ENCODE results near the gene EHMT1.
A peak's percentile ranks its signal among the peaks of the same experiment; 100 is the strongest.
"Not testable (repeated sequence)": the region's sequence is repeated elsewhere in the genome, so short reads cannot be mapped to it uniquely, and the experiment has no call there.

The EHMT1 gene

DNA sequence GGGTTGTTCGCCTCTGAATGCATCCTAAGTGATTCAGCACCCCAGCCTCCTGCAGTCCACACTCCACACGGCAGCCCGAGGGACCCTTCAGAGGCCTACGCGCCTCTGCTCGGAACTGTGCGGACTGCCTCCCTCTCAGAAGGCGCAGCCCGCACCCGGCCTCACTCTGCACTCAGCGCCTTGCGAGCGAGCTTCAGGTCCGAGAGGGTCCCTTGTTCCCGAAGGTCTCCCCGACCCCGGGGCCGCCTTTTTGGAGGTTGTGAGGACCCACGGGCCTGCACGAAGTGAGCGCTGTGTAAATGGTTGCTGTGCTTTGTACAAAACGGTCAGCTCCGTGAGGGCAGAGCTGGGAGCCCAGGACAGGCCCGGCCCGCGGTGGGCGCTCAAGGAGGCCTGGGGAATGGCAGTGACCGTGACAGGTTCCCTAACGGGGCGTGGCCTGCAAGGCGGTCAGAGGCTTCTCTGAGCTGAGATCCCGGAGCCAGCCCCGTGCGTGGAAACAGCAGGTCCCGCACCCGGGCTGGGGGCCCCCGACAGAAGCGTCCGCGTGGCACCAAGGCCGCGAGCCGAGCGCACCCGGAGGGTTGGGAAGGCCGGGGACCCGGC is 258.1 kb downstream of the EHMT1 start:
- no peak for DNase-seq

DNA sequence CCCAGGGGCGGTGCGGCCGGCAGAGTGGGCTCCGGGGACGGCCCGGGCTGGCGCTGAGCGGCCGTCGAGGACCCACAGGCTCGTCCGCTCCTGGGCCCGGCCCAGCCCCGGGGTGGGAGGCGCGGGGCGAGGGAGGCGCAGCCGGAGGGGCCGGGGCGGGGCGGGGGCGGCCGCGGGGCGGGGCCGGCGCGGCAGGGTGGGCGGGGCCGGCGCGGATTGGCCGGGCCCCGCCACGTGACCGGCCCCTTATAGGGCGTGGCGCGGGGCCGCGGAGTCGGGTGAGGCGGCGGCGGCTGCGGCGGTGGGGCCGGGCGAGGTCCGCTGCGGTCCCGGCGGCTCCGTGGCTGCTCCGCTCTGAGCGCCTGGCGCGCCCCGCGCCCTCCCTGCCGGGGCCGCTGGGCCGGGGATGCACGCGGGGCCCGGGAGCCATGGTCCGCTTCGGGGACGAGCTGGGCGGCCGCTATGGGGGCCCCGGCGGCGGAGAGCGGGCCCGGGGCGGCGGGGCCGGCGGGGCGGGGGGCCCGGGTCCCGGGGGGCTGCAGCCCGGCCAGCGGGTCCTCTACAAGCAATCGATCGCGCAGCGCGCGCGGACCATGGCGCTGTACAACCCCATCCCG is 258.8 kb downstream of the EHMT1 start, which contains the start of gene CACNA1B:
Gene CACNA1B (plus strand): TSS at position 277 of the 617 bp plus-strand sequence. CDS start 152 bp downstream, at position 429.
- DNase-seq, result not testable (repeated sequence)

GRCh38 chr9:137878146-137878941 is 259.5 kb downstream of the EHMT1 start:
- peak; percentile 23 for DNase-seq

- no peak for DNase-seq
Observed at GRCh38 chr9:137879052-137879451, 260.2 kb downstream of the EHMT1 start.

DNA sequence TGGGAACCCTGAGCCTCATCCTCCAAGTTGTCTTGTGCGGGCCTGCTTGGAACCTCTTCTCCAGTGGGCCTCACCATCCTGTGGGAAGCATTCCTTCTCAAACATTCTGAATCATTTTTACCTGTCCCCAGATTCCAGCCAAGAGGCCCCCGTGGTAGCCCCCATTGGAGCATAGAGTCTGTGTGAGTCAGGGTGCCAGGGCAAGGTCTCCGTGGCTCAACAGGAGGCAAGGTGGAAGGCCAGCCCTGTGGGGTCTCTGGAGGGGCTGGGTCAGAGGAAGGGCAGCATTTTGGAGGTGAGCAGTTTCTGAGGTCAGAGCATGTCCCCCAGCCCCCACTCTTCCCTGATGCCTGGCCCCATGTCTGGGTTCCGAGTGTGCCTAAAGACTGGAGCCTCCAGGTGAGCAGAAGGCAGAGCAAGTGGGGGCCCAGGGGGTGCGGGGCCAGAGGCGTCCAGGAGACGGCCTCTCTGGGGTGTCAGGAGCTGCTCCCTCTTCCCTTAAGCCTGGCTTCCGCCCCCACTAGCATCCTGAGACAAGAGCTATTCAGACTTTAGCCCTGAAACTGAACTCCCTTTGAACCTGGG is 260.9 kb downstream of the EHMT1 start:
- no peak for DNase-seq

DNA sequence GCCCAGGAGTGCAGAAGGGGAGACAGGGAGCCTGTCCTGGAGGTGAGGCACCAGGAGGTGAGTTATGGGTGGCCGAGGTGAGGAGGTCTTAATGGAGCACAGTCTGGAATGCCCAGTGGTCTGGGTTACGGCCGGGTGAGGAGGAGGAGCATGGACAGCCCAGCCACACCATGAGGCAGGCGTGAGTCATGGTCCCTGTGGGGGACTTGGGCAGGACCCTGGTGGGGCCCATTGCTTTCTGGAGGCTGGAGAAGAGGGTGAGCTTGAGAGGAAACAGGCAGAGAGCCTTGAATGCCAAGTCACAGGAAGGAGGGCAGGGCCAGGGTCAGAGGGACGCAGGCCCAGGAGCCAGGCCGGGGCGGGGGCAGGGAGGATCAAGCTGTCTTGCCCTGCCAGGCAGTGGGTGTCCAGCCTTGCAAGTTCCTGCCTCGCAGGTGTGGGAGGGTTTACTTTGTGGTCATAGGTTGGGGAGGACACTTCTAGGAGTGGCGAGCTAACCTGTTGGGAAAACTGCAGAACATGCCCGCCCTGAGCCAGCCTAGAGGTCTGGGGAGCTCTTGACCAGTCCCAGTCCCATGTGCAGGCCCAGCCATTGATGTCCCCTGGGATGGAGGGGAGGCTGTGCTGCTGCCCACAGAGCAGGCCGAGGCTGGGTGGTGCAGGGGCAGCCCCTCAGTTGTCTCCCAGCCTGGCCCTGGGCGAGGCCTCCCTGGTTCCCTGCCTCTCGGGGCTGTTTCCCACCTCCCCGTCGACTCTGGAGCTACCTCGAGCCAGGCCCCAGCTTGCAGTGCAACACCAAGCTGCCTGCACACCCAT is 261.6 kb downstream of the EHMT1 start:
- DNase-seq, result no peak

GRCh38 chr9:137880976-137881530 is 262.2 kb downstream of the EHMT1 start:
- DNase-seq, result no peak

DNA sequence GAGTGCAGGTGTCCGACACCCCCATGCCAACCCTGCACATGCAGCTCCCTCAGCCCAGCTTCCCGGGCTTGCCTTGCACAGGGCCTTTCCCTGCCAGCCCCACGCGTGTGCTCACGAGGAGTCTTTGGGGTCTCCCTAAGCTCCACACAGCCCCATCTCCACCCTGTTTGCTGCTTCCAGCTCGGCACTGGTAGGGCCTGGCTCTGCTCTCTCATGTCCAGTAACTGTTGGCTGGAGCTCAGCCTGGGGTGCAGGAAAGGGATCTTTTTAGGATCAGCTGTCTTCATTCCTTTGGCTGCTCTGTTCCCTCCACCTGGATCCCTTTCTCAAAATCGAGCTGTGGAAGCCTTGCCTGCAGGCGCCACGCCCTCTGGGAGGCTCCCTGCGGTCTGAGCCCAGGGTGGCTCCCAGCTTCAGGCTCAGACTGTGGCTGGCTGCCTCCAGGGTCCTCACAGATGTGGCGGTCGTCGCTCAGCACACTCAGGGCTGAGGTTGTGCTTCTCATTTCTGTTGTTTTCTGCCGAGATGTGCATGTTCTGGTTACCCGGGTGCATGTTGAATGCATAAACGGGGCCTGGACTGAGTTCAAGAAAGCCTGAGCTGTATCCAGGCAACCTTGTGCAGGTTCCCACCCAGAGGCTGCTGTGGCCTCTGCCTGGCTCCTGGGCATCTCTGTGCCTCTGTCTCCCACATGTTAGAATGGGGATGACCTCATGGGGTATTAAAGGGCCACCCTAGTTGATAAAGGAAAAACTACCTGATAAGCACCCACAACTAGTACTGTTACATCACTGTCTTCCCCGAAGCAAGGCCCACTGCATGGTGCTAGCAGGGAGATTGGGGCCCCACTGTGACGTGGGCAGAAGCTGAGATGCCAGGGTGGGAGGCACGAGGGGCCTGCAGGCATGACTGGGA is 263.0 kb downstream of the EHMT1 start:
- no peak for DNase-seq

- DNase-seq, result no peak
Observed at GRCh38 chr9:137882506-137882821, 263.7 kb downstream of the EHMT1 start.

- DNase-seq, result not testable (repeated sequence)
Observed at GRCh38 chr9:137883977-137884376, 265.2 kb downstream of the EHMT1 start.

GRCh38 chr9:137884547-137884946 is 265.7 kb downstream of the EHMT1 start:
- not testable (repeated sequence) for DNase-seq

GRCh38 chr9:137885121-137885520 is 266.3 kb downstream of the EHMT1 start:
- DNase-seq, result not testable (repeated sequence)
